Measurements from ENCODE around the gene ZNF710. TPM values are rescaled to one million over a fixed set of nuclear protein-coding genes. Genes with fewer than 3 reads are reported as not detected.

ZNF710 gene
- polyA plus RNA-seq, 1 donor from 2014 or later: 10.2 TPM

DNA sequence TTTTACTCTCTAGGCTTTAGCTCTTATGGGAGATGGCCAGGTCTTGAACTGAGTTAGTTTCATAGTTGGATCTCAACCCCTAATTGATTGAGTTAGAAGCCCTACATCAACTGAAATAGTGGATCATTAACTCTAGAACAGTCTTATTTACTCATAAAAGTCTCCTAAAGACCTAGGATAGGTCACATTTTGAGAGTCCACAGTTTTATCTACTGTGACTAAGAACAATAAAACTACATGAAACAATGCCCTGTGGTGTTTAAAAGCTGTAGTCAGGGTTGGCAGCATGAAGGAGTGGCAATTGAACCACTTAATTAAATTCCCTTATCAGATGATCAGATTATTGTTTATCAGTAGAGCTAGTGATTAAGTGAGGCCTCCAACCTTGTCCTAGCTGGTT is 123.4 kb downstream of the ZNF710 start:
- no peaks in the 10 kb centered on the region for H3K36me3 ChIP-seq (ENCODE audit: insufficient read depth, low read length)
- TF ChIP-seq TAF1 (IDR thresholded peaks at IDR 0.05; ENCODE audit: low read depth) (no peak), POLR2AphosphoS5 (IDR thresholded peaks at IDR 0.05) (no peak), EZH2 (IDR thresholded peaks at IDR 0.05; ENCODE audit: borderline replicate concordance, insufficient read depth, low read length, poor library complexity, severe bottlenecking) (no peak), RAD21 (conservative IDR thresholded peaks at IDR 0.05) (no peak), REST (IDR thresholded peaks at IDR 0.05; ENCODE audit: borderline replicate concordance) (no peak), EP300 (conservative IDR thresholded peaks at IDR 0.05; ENCODE audit: poor library complexity, severe bottlenecking) (no peak), SMC3 (conservative IDR thresholded peaks at IDR 0.05; ENCODE audit: poor library complexity) (no peak), MXI1 (conservative IDR thresholded peaks at IDR 0.05; ENCODE audit: poor library complexity, severe bottlenecking) (no peak)
- TF ChIP-seq, protein P1, sequence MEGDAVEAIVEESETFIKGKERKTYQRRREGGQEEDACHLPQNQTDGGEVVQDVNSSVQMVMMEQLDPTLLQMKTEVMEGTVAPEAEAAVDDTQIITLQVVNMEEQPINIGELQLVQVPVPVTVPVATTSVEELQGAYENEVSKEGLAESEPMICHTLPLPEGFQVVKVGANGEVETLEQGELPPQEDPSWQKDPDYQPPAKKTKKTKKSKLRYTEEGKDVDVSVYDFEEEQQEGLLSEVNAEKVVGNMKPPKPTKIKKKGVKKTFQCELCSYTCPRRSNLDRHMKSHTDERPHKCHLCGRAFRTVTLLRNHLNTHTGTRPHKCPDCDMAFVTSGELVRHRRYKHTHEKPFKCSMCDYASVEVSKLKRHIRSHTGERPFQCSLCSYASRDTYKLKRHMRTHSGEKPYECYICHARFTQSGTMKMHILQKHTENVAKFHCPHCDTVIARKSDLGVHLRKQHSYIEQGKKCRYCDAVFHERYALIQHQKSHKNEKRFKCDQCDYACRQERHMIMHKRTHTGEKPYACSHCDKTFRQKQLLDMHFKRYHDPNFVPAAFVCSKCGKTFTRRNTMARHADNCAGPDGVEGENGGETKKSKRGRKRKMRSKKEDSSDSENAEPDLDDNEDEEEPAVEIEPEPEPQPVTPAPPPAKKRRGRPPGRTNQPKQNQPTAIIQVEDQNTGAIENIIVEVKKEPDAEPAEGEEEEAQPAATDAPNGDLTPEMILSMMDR (IDR thresholded peaks at IDR 0.05; ENCODE audit: poor library complexity, severe bottlenecking): no peak
- H3K9me3 ChIP-seq (ENCODE audit: low read length): no peaks in the 10 kb centered on the region
- H3K4me3 ChIP-seq (ENCODE audit: low read length): no peak overlapping the region
- no peak overlapping the region for H2AFZ ChIP-seq (ENCODE audit: low read depth, low read length)
- H3F3A ChIP-seq (ENCODE audit: insufficient read depth, low read length, poor library complexity, severe bottlenecking): no peaks in the 10 kb centered on the region
- no peak overlapping the region for H3K4me2 ChIP-seq (ENCODE audit: low read length)
- H3K9me2 ChIP-seq (ENCODE audit: insufficient read depth, low read length): no peaks in the 10 kb centered on the region
- no peaks in the 10 kb centered on the region for H3K79me2 ChIP-seq (replicated peaks; ENCODE audit: insufficient read depth, low read length)
- no peak overlapping the region for H3K27ac ChIP-seq (ENCODE audit: low read length)
- no peaks in the 10 kb centered on the region for H3K27me3 ChIP-seq (ENCODE audit: insufficient read depth, low read depth, low read length)
- H4K20me1 ChIP-seq (ENCODE audit: insufficient read depth): no peaks in the 10 kb centered on the region
- no peak overlapping the region for H3K9ac ChIP-seq (ENCODE audit: low read length)

DNA sequence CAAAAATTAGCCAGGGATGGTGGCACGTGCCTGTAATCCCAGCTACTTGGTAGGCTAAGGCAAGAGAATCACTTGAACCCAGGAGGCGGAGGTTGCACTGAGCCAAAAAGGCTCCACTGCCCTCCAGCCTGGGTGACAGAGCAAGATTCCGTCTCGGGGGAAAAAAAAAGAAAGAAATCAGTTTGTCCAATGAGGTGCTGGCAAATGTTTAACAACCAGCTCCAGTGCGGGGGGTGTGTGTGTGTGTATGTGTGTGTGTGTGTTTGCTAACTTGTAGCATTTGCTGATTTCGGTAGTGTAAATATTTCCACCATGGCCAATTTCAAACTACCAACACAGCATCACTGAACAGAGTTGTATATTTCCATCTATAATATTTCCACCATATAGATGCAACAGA is 124.9 kb downstream of the ZNF710 start:
- Histone ChIP-seq H3F3A (ENCODE audit: insufficient read depth, low read length, poor library complexity, severe bottlenecking) (no peaks in the 10 kb centered on the region), H3K4me2 (ENCODE audit: low read length) (no peak overlapping the region), H3K9me3 (ENCODE audit: low read length) (no peaks in the 10 kb centered on the region), H3K9me2 (ENCODE audit: insufficient read depth, low read length) (no peaks in the 10 kb centered on the region), H3K79me2 (replicated peaks; ENCODE audit: insufficient read depth, low read length) (no peaks in the 10 kb centered on the region), H3K27ac (ENCODE audit: low read length) (no peak overlapping the region), H4K20me1 (ENCODE audit: insufficient read depth) (no peaks in the 10 kb centered on the region), H3K9ac (ENCODE audit: low read length) (no peak overlapping the region), H3K27me3 (ENCODE audit: insufficient read depth, low read depth, low read length) (no peaks in the 10 kb centered on the region), H3K36me3 (ENCODE audit: insufficient read depth, low read length) (no peaks in the 10 kb centered on the region), H3K4me3 (ENCODE audit: low read length) (no peak overlapping the region), H2AFZ (ENCODE audit: low read depth, low read length) (no peak overlapping the region)
- no peak for TF ChIP-seq TAF1 (IDR thresholded peaks at IDR 0.05; ENCODE audit: low read depth)

Measured in neural cell (in vitro differentiated cells).